Loucy (cell line): ENCODE data around the gene EPHB6.

Source experiments
- CTCF ChIP-seq: fragments of 200-600 bp; sonication (generic); conservative IDR thresholded peaks from 2 replicates; pipeline ENCODE4 v1.5.1; 2014; ENCODE audit warnings: mild to moderate bottlenecking, antibody characterized with exemption, low read length
- EZH2phosphoT487 ChIP-seq: fragments of 200-600 bp; IDR thresholded peaks from 2 replicates; pipeline ENCODE4 v1.6.1; 2018; ENCODE audit warnings: antibody characterized with exemption, mild to moderate bottlenecking, moderate library complexity, borderline replicate concordance

- TF ChIP-seq CTCF: peak; percentile 19
- TF ChIP-seq EZH2phosphoT487: no peak
Observed at GRCh38 chr7:142851919-142852318, 3.0 kb upstream of the EPHB6 start.
